DMS153 treated with DMSO at 0.1 percent for 48 hours (cell line): ENCODE data around the gene GSTT2.
"Not testable (repeated sequence)": the region's sequence is repeated elsewhere in the genome, so short reads cannot be mapped to it uniquely, and the experiment has no call there.

Experiments
- DNase-seq: peaks from one replicate; lab custom pipeline; 2025; ENCODE audit not compliant: unreplicated experiment; lab: John Stamatoyannopoulos, UW

GSTT2 gene

DNA sequence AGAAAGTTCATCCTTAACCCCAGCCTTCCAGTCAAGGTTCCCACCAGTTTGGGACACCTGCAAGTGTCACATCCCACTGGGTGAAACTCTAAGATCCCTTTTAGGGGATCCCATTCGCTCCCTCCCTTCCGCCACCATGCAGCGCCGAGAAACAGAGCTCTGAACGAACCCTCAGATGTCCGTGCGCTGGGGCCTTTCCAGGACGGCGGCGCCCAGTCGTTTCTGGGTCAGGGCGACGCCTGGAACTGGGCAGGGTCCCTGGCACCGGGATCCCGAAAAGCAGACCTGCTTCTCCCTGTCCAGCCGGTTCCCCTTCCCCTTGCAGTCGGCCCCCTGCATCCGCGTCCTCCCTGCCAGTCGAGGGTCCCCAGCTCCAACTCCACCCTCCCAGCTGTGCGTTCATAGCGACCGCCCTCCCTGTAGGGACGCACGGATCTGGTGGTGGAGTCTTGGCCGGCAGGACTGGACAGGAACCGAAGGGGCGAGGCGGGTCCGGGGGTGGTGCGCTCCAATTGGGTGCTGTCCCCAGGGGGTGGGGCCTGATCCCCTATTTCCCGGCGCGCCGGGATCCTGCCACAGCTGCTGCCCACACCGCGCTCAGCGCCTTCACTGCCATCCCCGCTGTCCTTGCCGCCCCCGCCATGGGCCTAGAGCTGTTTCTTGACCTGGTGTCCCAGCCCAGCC lies at the start of gene GSTT2:
GSTT2 (plus strand) TSS at position 578 of the 684 bp plus-strand sequence.
- DNase-seq = not testable (repeated sequence)

DNA sequence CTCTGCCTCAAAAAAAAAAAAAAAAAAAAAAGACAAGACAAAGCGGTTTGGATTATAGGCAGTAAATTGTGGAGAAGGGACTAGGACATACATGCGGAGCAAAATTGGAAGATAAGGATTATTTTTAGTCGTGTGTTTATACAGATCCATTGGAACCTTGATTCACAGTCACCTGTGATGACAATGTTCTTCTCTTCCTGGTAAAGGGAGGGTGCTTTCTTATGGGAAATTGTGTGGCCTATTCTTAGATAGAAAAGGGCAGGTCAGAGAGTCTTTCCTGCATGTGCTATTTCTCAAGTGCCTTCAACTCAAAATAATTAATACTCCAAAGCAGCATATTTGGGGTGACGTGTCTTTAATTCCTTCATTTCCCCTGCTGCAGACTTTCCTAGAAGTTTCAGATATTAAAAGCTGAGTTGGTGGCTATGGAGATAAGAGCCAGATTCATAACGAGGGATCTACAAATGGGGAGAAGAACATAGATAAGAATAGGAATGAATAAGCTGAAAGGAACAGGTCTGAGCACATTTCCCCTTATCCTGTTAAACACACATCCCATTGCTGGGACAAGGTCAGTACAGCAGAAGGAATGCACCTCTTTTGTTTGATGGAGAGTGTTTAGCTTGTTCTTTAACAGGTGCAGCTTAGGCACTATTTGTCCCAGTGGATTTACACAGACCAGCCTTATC lies 41.5 kb upstream of the GSTT2 start:
- no peak for DNase-seq

DNA sequence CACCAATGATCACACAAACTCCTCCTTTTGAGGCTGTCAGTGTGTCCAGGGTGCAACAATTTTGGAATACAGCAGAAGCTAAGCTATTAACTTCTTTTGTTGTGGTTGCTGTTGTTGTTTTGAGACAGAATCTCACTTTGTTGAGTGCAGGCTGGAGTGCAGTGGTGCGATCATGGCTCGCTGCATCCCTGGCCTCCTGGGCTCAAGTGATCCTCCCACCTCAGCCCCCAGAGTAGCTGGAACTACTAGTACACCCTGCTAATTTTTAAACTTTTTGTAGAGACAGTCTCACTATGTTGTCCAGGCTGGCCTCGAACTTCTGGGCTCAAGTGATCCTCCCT lies 40.9 kb upstream of the GSTT2 start:
- DNase-seq = no peak

DNA sequence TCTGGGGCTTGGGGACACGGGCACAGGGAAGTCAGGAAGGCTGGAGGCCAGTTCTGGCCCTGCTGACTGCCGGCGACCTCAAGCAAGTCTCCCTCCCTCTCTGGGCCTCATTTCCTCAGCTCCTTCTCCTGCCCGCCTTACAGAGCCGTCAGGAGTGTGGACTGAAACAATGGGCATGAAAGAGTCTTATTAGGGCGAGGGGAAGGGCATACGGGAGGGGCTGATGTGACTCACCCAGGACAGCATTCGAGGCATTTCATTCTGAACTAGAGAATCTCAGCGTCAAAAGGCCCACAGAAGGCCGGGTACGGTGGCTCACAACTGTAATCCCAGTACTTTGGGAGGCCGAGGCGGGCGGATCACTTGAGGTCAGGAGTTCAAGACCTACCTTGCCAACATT lies 39.8 kb upstream of the GSTT2 start:
- not testable (repeated sequence) for DNase-seq

DNA sequence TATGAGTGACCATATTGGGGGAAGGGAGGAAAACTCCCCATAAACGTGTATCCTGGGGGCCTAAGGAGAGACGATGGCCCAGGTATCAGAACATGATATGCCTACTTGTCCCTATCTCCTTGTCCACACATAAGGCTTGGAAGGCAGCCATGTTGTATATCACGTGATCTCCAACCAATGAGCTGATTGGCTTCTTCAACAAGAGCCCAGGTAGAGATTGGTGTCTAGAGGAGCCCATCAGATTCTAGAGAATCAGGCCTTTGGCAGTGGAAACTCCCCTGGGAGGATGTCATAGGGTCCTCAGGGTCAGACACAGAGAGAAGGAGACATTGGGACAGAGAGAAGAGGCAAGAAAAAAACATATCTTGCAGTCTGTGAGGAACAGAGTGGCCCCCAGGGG lies 32.5 kb upstream of the GSTT2 start:
- not testable (repeated sequence) for DNase-seq

DNA sequence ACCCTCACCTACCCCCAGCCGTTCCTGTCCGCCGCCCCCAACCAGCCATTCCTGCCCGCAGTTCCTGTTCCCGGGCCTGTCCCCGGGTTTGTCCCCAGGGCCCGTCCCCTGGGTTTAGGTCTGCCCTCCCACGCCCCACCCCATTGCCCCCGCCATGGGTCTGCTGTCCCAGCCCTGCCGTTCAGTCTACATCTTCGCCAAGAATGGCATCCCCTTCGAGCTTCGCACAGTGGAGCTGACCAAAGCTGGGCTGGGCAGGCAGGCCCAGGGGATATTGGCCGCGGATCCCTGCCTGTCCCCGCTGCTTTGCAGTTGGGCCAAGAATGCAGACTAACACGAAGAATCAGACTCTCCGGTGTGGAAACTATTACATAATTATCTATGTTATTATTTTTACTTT lies 30.2 kb upstream of the GSTT2 start:
- DNase-seq = not testable (repeated sequence)

DNA sequence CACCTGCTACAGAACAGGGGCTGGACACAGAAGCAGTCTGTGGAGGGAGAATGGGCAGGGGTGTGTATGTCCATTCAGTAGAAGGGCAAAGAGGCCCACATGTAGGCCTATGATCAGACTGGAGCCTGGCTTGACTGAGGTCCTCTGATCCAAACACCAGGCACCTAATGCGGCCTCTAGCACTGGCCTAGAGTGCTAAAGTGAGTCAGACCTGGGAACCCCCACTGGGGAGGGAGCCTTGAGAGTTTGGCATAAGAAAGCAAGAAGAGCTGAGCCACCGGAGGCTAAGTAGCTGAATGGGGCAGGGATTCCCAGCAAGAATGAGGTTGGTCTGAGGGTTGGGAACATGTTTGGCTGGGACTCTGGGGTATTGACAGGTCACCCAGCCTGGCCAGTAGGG lies 28.6 kb upstream of the GSTT2 start:
- not testable (repeated sequence) for DNase-seq

DNA sequence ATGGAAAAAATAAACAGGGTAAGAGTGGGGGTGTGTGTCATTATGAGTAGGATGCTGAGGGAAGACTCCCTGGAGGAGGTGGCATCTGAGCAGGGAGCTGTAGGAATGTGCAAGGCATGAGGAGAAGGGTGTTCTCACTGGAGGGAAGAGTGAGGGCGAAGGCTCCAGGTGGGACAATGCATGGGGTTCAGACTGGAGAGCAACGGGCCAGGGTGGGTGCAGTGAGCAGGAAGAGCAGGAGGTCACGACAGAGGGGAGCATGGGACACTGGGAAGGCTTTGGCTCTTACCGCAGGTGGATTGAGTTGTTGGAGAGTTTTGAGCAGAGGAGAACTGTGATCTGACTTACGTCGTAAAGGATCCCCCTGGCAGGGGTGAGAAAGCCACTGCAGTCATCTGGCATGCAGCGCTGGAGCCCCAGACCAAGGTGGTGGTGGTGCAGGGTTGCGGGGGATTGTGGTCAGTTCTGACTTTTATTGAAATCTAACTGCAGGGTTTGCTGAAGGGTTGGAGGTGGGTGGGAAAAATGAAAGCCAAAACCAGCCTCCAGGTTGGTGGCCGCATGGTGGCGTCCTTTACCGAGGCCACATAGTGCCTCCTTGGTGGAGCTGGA lies 27.0 kb upstream of the GSTT2 start:
- not testable (repeated sequence) for DNase-seq

DNA sequence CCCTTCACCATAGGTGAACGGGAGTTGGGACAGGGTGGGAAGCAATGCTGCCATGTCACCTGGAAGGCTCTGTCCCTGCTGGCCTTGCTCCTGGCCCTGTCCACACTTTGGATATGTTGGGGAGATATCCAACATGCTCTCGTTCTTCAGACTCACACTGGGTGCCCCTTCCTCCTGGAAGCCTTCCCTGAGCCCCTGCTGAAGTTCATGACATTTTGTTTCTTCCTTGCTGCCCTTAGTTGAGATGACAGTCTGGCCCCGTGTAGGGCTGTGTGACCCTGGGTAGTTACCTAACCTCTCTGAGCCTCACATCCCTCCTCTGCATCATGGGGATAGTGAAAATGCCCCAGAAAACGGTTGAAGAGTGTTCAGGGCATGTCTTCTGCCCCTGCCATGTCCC lies 26.4 kb upstream of the GSTT2 start:
- not testable (repeated sequence) for DNase-seq

DNA sequence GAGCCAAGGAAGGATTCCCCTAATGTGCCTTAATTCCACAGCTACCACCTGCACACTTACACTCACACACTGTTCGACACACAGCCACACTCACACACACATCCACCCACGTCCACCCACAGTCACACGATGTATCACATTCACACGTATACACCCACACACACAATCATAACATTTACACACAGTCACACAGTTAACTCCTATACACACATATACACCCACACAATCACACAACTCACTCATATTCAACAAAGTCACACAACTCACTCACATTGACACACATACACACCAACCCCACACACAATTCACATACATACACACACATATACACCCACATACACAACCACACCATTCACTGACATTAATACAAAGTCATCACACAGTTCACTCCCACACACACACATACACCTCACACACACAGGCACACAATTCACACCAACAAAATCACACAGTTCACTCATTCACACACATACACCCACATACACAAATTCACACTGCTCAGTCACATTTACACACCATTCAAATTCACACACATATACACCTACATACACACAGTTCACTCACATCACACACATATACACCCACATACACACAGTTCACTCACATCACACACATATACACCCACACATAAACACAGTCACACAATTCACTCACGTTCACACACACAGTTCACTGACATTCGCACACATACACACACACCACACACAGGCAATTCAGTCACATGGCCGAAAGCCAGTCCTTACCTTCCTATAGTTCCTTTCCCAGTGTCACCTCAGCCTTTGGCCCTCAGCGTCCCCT lies 25.5 kb upstream of the GSTT2 start:
- DNase-seq = not testable (repeated sequence)

DNA sequence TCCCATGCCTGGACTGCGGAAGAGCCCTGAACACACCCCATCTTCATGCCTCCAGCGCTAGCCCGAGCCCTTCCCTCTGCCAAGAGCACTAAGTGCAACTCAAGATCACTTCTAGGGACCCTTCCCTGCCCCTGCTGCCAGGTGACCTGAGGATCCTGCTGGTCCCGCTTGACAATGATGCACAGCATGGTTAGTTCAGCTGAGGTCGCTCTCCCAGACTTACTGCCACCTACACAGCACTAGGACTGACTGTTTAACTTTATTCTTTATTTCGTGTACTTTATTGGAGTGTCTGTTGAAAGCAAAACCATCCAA lies 25.0 kb upstream of the GSTT2 start:
- DNase-seq = not testable (repeated sequence)

DNA sequence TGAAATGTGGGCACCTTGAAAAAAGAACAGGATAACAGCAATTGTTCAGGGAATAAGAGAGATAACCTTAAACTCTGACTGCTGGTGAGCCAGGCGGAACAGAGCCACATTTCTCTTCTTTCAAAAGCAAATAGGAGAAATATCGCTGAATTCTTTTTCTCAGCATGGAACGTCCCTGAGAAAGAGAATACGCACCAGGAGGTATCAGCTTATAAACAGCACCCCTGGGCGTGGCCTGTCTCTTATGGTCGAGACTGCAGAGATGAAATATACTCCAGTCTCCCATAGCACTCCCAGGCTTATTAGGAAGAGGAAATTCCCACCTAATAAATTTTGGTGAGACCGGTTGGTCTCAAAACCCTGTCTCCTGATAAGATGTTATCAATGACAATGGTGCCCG lies 24.0 kb upstream of the GSTT2 start:
- DNase-seq = not testable (repeated sequence)

DNA sequence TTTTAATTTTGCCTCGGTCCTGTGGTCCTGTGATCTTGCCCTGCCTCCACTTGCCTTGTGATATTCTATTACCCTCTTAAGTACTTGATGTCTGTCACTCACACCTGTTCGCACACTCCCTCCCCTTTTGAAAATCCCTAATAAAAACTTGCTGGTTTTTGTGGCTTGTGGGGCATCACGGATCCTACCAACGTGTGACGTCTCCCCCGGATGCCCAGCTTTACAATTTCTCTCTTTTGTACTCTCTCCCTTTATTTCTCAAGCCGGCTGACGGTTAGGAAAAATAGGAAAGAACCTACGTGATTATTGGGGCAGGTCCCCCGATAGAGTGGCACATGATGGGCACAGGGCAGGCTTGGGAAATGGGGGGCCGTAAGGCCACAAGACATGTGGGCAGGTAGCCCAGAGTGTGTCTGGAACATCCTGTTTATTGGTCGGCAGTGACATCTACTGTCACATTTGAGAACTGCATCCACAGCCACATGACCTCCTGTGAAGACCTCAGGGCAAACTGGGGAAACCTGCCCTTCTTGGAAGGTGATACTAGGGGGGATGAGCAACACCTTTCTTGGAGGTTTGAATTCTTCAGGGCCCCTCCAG lies 23.5 kb upstream of the GSTT2 start:
- DNase-seq = peak; percentile 69

DNA sequence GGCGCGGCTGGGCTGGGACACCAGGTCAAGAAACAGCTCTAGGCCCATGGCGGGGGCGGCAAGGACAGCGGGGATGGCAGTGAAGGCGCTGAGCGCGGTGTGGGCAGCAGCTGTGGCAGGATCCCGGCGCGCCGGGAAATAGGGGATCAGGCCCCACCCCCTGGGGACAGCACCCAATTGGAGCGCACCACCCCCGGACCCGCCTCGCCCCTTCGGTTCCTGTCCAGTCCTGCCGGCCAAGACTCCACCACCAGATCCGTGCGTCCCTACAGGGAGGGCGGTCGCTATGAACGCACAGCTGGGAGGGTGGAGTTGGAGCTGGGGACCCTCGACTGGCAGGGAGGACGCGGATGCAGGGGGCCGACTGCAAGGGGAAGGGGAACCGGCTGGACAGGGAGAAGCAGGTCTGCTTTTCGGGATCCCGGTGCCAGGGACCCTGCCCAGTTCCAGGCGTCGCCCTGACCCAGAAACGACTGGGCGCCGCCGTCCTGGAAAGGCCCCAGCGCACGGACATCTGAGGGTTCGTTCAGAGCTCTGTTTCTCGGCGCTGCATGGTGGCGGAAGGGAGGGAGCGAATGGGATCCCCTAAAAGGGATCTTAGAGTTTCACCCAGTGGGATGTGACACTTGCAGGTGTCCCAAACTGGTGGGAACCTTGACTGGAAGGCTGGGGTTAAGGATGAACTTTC lies 18.7 kb upstream of the GSTT2 start, which contains the start of gene GSTT2B:
GSTT2B (minus strand) TSS at position 112 of the 688 bp plus-strand sequence; CDS start at position 48, 64 bp downstream.
- DNase-seq = not testable (repeated sequence)

DNA sequence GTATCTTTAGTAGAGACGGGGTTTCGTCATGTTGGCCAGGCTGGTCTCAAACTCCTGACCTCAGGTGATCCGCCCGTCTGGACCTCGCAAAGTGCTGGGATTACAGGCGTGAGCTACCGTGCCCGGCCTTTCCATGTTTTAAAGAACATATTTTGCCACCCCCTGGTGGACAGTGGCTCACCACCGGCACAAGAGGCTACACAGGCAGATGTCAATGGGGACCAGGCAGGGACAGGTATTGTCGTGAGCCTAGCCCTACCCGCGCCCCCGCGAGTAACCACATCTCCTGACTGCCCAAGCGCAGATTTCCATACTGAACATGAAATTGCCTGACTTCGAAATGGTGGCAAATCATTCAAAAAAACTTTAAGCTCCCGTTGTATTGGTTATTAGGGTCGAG lies 13.8 kb upstream of the GSTT2 start:
- not testable (repeated sequence) for DNase-seq

DNA sequence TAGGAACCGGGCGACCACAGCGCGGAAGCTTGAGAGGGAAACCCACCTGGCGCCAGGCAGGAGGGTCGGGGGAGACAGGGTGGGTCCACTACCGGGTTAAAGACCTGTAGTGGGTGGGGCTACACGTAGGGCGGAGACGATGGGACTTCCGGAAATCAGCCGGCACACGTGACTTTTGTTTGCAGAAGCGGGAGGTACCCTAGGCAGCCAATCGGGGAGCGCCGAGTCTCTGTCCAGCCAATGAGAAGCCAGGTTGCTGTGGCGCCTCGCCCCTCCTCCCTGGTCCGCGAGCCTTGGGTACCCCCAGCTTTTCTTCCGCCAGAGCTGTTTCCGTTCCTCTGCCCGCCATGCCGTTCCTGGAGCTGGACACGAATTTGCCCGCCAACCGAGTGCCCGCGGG lies 13.4 kb upstream of the GSTT2 start, which contains the start of gene DDTL:
DDTL (plus strand) TSS at position 321 of the 400 bp plus-strand sequence; CDS start at position 348, 27 bp downstream.
- not testable (repeated sequence) for DNase-seq

DNA sequence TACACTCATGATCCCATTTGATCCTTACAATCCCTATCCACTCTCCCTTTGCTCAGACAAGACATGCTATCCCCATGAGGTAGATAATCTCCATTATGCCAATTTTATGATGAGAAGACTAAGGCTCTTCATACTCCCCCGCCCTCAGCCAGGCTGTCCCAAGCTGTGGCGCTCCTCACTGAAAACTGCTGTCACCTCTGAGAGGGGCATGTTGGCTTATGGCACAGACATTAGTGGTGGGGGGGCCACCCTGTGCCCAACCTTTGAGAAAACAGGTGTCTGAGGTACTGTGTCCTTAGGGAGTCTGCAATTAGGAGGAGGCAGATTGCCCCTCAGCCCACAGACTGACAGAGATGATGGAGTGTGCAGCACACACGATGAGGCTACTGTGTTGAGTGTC lies 10.9 kb upstream of the GSTT2 start:
- no peak for DNase-seq

DNA sequence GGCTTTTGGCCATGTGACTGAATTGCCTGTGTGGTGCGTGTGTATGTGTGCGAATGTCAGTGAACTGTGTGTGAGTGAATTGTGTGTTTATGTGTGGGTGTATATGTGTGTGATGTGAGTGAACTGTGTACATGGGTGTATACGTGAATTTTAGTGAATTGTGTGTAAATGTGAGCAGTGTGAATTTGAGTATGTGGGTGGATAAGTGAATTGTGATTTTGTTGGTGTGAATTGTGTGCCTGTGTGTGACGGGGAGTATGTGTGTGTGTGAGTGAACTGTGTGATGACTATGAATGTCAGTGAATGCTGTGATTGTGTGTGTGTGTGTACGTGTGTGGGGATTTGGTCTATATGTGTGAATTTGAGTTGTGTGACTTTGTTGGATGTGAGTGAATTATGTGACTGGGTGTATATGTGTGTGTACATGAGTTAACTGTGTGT lies 9.7 kb upstream of the GSTT2 start:
- DNase-seq = no peak

DNA sequence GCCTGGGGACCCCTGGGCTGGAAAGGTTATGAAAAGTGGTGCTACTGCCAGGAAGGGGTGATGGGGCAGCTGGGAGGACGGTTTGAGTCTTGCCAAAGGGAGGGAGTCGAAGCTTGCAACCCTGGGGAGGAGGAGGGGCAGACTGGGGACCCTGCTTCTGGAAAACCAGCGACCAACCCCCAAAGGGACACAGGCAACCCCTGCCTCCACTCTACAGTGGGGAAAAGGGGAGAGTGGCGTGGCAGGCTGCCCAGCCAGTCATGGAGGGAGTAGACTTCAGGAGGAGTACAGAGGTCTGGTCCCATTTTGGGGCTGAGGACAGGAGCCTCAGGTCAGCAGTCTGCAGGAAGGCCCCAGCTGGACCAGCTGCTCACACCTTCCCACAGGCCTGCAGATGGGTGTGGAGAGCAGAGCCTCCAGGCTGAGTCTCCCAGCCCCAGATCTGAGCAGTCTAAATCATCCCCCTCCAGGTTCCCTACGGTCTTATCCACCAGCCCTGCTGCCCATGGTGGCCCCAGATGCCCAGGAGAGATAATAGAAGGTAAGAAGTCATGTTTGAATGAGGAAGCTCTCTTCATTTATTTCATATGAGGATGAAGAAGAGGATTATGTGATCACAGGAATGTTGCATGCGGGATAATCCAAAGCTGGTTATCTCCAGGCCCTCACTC lies 9.0 kb upstream of the GSTT2 start:
- DNase-seq = no peak

DNA sequence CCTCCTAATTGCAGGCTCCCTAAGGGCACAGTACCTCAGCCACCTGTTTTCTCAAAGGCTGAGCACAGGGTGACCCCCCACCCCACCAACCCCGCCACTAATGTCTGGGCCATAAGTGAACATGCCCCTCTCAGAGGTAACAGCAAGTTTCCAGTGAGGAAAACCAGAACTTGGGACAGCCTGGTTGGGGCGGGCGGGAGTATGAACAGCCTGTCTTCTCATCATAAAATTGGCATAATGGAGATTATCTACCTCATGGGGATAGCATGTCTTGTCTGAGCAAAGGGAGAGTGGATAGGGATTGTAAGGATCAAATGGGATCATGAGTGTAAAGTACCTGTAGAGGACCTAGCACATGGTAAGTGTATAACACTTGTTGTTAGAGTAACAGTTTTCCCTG lies 8.0 kb upstream of the GSTT2 start:
- not testable (repeated sequence) for DNase-seq
